ENCODE measurements around the gene HLA-DMA. TPM values are rescaled to one million over a fixed set of nuclear protein-coding genes. Genes with fewer than 3 reads are reported as not detected.

The HLA-DMA gene
- total and polyA plus RNA-seq, 9 of the 15 experiments (the other 6 are each of a cell fraction or from before 2014, with no cell fraction given), result 0.13 to 0.83 (median 0.51) TPM

- TF ChIP-seq GATA2 (CRISPR knock-in tag; IDR thresholded peaks at IDR 0.05), result no peak
- TF ChIP-seq MED1 (CRISPR knock-in tag; IDR thresholded peaks at IDR 0.05; ENCODE audit: borderline replicate concordance), result no peak
- TF ChIP-seq SMAD1 (IDR thresholded peaks at IDR 0.05; ENCODE audit: low read depth, low read length, partially characterized antibody), result no peak
- TF ChIP-seq C11orf30 (IDR thresholded peaks at IDR 0.05; ENCODE audit: low read depth), result no peak
- no peak for TF ChIP-seq HNRNPH1 (optimal IDR thresholded peaks at IDR 0.05; ENCODE audit: low read depth, low read length)
- no peak for TF ChIP-seq IFI16 (CRISPR knock-in tag; IDR thresholded peaks at IDR 0.05)
- TF ChIP-seq MYNN (IDR thresholded peaks at IDR 0.05), result no peak
- no peak for TF ChIP-seq MYNN (CRISPR knock-in tag; IDR thresholded peaks at IDR 0.05)
- no peak for TF ChIP-seq TBL1XR1 (IDR thresholded peaks at IDR 0.05; ENCODE audit: low read length in 2 of 2)
- TF ChIP-seq IRF2 (CRISPR knock-in tag; IDR thresholded peaks at IDR 0.05), result no peak
- no peak for TF ChIP-seq KDM1A (IDR thresholded peaks at IDR 0.05)
- TF ChIP-seq ZNF79 (CRISPR knock-in tag; IDR thresholded peaks at IDR 0.05; ENCODE audit: low read depth), result no peak
- no peak for TF ChIP-seq ZNF609 (CRISPR knock-in tag; IDR thresholded peaks at IDR 0.05; ENCODE audit: borderline replicate concordance)
- TF ChIP-seq ZNF347 (CRISPR knock-in tag; IDR thresholded peaks at IDR 0.05; ENCODE audit: low read depth), result no peak
- TF ChIP-seq POLR2AphosphoS5 (IDR thresholded peaks at IDR 0.05; ENCODE audit: control insufficient read depth, insufficient read depth, low read depth, low read length), result peak; percentile 78
- no peak for TF ChIP-seq CHCHD3 (CRISPR knock-in tag; IDR thresholded peaks at IDR 0.05)
- no peak for TF ChIP-seq ZNF280A (IDR thresholded peaks at IDR 0.05; ENCODE audit: low read depth, partially characterized antibody)
- peak; percentile 42 for TF ChIP-seq POLR2B (IDR thresholded peaks at IDR 0.05; ENCODE audit: low read depth, partially characterized antibody)
- no peak for TF ChIP-seq NCOA1 (IDR thresholded peaks at IDR 0.05; ENCODE audit: low read depth)
- TF ChIP-seq SMARCA5 (IDR thresholded peaks at IDR 0.05), result no peak
- TF ChIP-seq SMARCA4 (IDR thresholded peaks at IDR 0.05), result no peak
- TF ChIP-seq RBM15 (IDR thresholded peaks at IDR 0.05; ENCODE audit: insufficient read depth, low read length), result no peak
- TF ChIP-seq SMAD2 (IDR thresholded peaks at IDR 0.05; ENCODE audit: low read depth, low read length), result no peak
These were observed 27.0 kb upstream of the HLA-DMA start (continued) for GRCh38 chr6:32979720-32980487.

All from K562 (cell line).